Measurements from ENCODE around the gene NUS1.
A peak's percentile ranks its signal among the peaks of the same experiment; 100 is the strongest.
"Not testable (repeated sequence)": the region's sequence is repeated elsewhere in the genome, so short reads cannot be mapped to it uniquely, and the experiment has no call there.

The NUS1 gene

DNA sequence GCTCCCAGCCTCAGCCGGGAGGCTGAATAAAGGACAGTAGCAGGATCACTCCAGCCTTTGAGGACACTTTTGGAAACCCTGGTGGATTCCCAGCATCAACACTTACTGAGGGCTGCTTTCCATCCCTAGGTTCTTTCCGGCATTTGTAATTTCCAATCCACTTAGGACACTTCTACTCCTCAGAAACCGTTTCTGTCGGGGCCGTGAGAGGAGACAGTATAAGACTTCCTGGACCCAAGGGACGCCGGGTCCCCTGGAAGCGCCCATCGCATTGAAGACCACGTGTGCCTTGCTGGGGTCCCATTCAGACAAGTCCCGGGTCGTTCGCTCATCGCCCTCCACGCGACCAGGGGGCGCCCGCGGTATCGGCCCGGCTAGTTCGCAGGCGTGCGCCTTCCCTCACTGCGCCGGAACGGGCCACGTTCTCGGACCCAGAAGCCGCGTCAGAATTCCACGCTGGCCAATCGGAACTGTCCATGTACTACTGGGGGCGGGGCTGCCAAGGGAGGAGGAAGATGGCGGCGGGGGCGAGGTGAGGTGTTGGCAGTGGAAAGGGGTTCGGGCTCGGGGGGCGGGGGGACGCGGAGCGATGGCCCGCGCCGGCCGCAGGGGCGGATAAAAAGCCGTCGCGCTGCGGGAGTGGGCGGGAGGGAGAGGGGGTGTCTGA is at the start of gene NUS1:
Gene NUS1 (plus strand): TSS at position 479 of the 667 bp plus-strand sequence. CDS start 202 bp downstream, outside the sequence.
- peak within 1 kb of the TSS; percentile 85 for H2AFZ ChIP-seq (ENCODE audit: low read depth, low read length)
- peaks cover 12% of the 10 kb centered on the region for H3K4me1 ChIP-seq (ENCODE audit: insufficient read depth, low read length)
- H3K27me3 ChIP-seq (ENCODE audit: insufficient read depth, low read length), result no peaks in the 10 kb centered on the region
- peaks cover 3% of the 10 kb centered on the region for H3K9me3 ChIP-seq (ENCODE audit: low read length)
- peak within 1 kb of the TSS; percentile 57 for H3K4me3 ChIP-seq (ENCODE audit: low read length)
- H3K36me3 ChIP-seq (ENCODE audit: insufficient read depth, low read length), result peaks cover 6% of the 10 kb centered on the region

DNA sequence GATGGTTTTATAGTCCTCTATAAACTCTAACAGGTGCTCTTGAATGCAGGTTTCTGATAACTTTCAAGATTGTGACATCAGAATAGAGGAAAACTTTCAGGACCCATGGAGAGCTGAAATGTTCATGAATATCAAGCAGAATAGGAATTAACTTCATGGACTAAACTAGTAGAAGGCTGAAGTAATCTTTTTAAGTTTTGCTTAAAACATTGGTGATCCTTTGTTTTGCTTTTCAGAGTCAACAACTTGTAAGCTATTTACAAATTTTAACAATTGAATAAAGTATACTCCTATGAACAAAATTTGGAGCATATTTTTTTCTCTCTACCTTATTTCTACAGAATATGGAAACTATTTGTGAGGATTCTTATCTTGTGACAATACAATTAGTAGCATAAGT is 47.7 kb upstream of the NUS1 start:
- H3K4me1 ChIP-seq (ENCODE audit: insufficient read depth, low read length), result no peaks in the 10 kb centered on the region
- no peaks in the 10 kb centered on the region for H3K27me3 ChIP-seq (ENCODE audit: insufficient read depth, low read length)
- peaks cover 2% of the 10 kb centered on the region for H3K9me3 ChIP-seq (ENCODE audit: low read length)
- no peak overlapping the region for H3K4me3 ChIP-seq (ENCODE audit: low read length)
- no peak overlapping the region for H2AFZ ChIP-seq (ENCODE audit: low read depth, low read length)
- H3K36me3 ChIP-seq (ENCODE audit: insufficient read depth, low read length), result no peaks in the 10 kb centered on the region

DNA sequence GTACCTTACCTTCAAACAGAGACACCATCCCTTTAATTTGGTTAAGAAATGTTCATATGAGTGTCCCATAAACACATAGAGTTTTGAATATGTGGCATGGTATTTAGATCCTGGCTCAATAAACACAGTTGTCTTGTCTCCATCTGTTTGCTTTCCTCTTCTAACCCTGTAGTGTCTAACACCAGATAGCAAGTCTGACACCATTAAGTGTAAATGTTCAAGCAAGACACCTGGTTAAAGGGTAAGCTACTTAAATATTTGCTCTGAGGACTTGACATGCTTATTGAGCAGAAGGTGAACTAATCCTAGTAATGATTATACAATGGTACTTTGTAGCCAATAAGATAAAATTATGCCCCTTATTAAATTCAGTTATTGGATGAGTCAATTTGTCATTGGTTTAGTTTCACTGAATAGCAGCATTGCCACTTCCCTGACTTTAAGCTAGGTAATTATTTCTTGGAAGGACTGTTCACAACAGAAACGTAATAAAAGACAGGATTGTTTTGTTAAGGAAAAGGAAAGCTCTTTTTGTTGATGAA is 46.1 kb upstream of the NUS1 start:
- Histone ChIP-seq H3K9me3 (ENCODE audit: low read length) (no peaks in the 10 kb centered on the region), H3K27me3 (ENCODE audit: insufficient read depth, low read length) (no peaks in the 10 kb centered on the region)

DNA sequence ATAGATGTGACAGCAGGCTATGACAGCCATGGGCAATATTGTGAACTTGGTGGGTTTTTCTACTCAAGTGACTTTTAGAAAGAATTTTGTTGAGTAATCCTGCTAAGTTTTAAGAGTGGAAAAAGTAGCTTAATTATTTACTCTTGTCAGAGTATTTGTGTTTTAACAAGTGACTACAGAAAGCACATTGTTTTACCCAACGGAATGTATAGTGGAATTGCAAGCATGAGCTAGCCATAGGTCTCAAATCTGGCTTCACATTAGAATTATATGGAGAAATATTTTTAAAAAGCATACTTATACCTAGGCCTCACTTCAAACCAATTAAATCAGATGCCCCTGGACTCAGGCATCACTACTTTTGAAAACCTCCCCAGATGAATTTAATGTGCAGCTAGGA is 37.5 kb upstream of the NUS1 start:
- H3K27me3 ChIP-seq (ENCODE audit: insufficient read depth, low read length), result no peaks in the 10 kb centered on the region
- H3K36me3 ChIP-seq (ENCODE audit: insufficient read depth, low read length), result no peaks in the 10 kb centered on the region
- H3K4me3 ChIP-seq (ENCODE audit: low read length), result no peak overlapping the region
- no peak overlapping the region for H2AFZ ChIP-seq (ENCODE audit: low read depth, low read length)
- no peaks in the 10 kb centered on the region for H3K4me1 ChIP-seq (ENCODE audit: insufficient read depth, low read length)
- H3K9me3 ChIP-seq (ENCODE audit: low read length), result no peaks in the 10 kb centered on the region

More for the DNA sequence above, 46.1 kb upstream of the NUS1 start:
- Histone ChIP-seq H3K4me1 (ENCODE audit: insufficient read depth, low read length) (no peaks in the 10 kb centered on the region), H3K4me3 (ENCODE audit: low read length) (no peak overlapping the region), H2AFZ (ENCODE audit: low read depth, low read length) (no peak overlapping the region), H3K36me3 (ENCODE audit: insufficient read depth, low read length) (no peaks in the 10 kb centered on the region)

DNA sequence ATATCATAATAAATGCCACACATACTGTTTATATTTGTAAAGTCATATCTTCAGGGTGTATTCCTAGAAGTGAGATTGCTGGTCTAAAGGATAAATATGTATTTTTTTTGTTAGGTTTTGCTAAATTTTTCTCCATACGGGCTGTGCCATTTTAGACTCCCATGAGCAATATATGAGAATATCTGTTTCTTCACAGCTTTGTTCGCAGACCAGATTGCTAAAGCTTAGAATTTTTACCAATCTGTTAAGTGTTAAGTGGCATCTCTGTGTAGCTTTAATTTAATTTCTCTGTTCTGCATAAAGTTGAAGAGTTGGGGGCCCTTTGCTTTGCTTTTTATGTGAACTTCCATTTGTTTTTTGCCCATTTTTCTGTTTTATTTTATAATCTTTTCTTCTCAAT is 32.3 kb upstream of the NUS1 start:
- Histone ChIP-seq H3K4me1 (ENCODE audit: insufficient read depth, low read length) (no peaks in the 10 kb centered on the region), H3K27me3 (ENCODE audit: insufficient read depth, low read length) (no peaks in the 10 kb centered on the region), H3K9me3 (ENCODE audit: low read length) (no peaks in the 10 kb centered on the region), H3K4me3 (ENCODE audit: low read length) (no peak overlapping the region), H2AFZ (ENCODE audit: low read depth, low read length) (no peak overlapping the region), H3K36me3 (ENCODE audit: insufficient read depth, low read length) (no peaks in the 10 kb centered on the region)

DNA sequence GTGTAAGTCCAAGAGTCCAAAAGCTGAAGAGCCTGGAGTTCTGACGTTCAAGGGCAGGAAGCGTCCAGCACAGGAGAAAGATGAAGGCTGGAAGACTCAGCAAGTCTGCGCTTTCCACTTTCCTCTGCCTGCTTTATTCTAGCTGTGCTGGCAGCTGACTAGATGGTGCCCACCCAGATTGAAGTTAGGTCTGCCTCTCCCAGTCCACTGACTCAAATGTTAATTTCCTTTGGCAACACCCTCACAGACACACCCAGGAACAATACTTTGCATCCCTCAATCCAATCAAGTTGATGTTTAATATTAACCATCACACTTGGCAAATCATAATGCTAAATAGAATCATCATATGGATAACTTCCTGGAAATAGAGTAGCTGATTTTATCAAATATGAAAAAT is 23.3 kb upstream of the NUS1 start:
- H3K27me3 ChIP-seq (ENCODE audit: insufficient read depth, low read length); H3K36me3 ChIP-seq (ENCODE audit: insufficient read depth, low read length); H3K4me3 ChIP-seq (ENCODE audit: low read length); H2AFZ ChIP-seq (ENCODE audit: low read depth, low read length); H3K9me3 ChIP-seq (ENCODE audit: low read length); H3K4me1 ChIP-seq (ENCODE audit: insufficient read depth, low read length): not testable (repeated sequence)

DNA sequence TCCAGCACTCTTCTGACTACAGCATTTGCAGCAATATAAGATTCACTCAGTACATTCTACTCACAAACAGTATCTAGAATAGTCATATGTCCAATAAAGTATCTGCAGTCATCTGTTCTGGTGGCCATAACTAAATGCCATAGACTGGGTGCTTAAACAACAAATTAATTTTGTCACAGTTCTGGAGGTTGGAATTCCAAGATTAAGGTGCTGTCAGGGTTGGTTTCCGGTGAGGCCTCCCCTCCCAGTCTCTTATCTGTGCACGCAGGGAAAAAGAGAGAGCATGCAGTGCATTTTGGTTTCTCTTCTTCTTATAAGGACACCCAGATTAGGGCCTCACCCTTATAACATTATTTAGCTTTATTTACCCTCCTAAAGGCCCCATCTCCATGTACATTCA is 21.3 kb upstream of the NUS1 start:
- H3K36me3 ChIP-seq (ENCODE audit: insufficient read depth, low read length), result no peaks in the 10 kb centered on the region
- no peaks in the 10 kb centered on the region for H3K4me1 ChIP-seq (ENCODE audit: insufficient read depth, low read length)
- H3K4me3 ChIP-seq (ENCODE audit: low read length), result no peak overlapping the region
- no peaks in the 10 kb centered on the region for H3K27me3 ChIP-seq (ENCODE audit: insufficient read depth, low read length)
- no peaks in the 10 kb centered on the region for H3K9me3 ChIP-seq (ENCODE audit: low read length)
- H2AFZ ChIP-seq (ENCODE audit: low read depth, low read length), result no peak overlapping the region

DNA sequence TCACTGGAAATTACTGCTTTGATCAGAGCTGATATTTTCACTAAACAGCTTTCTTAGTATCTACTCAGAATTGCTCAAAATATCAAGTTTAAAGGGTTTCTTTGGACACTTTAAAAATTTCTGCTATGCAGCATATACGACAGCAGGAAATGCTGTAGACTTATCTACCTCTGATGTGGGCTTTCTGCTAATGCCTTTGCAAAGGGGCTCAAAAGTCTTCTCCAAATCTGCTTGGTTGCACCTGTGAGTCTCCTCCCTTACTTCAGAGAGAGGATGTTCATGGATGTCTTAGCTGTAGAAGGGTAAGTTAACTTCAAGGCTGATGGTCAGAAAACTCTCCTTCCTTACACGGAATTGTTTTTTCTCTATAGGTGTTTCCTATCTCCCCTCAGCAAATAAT is 19.9 kb upstream of the NUS1 start:
- Histone ChIP-seq H3K27me3 (ENCODE audit: insufficient read depth, low read length) (no peaks in the 10 kb centered on the region), H3K4me1 (ENCODE audit: insufficient read depth, low read length) (no peaks in the 10 kb centered on the region), H2AFZ (ENCODE audit: low read depth, low read length) (no peak overlapping the region), H3K4me3 (ENCODE audit: low read length) (no peak overlapping the region), H3K36me3 (ENCODE audit: insufficient read depth, low read length) (no peaks in the 10 kb centered on the region), H3K9me3 (ENCODE audit: low read length) (no peaks in the 10 kb centered on the region)

DNA sequence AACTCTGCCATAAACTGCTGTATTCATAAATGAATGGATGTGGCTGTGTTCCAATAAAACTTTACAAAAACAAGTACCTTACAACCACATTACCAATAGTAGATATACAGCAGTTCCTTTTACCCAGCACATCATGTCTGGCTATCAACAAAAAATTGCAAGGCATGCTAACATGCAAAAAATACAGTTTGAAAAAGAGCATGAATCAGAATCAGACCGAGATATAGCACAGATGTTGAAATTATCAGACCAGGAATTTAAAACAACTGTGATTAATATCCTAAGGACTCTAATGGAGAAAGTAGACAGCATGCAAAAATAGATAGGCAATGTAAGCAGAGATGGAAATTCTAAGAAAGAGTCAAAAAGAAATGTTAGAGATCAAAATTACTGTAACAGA is 8.4 kb upstream of the NUS1 start:
- Histone ChIP-seq H3K27me3 (ENCODE audit: insufficient read depth, low read length) (no peaks in the 10 kb centered on the region), H3K9me3 (ENCODE audit: low read length) (no peaks in the 10 kb centered on the region), H3K4me1 (ENCODE audit: insufficient read depth, low read length) (no peaks in the 10 kb centered on the region), H3K4me3 (ENCODE audit: low read length) (no peak overlapping the region), H2AFZ (ENCODE audit: low read depth, low read length) (no peak overlapping the region), H3K36me3 (ENCODE audit: insufficient read depth, low read length) (no peaks in the 10 kb centered on the region)

DNA sequence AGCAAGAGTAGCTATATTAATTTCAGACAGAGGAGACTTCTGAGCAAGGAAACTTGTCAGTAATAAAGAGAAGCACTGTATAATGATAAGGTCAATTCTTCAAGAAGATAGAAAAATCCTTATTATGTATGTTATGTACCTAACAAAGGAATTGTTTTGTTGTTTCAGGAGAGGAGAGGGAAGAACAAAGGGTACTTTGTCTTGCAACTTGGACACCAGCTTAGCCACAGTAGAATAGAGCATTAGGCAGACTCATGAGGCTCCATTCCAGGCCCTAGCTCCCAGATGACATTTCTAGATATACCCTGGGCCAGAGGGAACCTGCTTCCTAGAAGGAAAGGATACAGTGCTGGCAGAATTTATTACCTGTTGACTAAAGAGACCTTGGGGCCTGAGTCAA is 6.5 kb upstream of the NUS1 start:
- no peaks in the 10 kb centered on the region for H3K4me1 ChIP-seq (ENCODE audit: insufficient read depth, low read length)
- no peak overlapping the region for H2AFZ ChIP-seq (ENCODE audit: low read depth, low read length)
- H3K4me3 ChIP-seq (ENCODE audit: low read length), result no peak overlapping the region
- no peaks in the 10 kb centered on the region for H3K9me3 ChIP-seq (ENCODE audit: low read length)
- no peaks in the 10 kb centered on the region for H3K27me3 ChIP-seq (ENCODE audit: insufficient read depth, low read length)
- no peaks in the 10 kb centered on the region for H3K36me3 ChIP-seq (ENCODE audit: insufficient read depth, low read length)

DNA sequence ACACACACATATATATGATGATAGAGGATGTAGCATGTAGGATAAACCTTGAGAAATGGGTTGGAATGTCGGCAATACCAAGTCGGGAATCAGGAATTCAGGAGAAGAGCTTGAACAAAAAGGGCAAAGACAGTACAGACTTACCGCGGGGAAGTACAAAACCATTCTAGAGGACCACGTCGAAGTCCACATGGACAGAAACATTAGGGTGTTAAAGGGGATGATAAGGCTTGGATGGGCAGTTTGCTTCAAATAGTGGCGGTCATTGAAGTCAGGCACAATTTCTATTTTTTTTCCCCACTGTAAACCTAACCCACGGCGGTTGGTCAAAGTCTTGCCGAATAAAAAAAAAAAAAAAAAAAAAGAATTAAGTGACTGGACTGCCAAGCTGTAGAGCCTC is 766 bp upstream of the NUS1 start:
- Histone ChIP-seq H3K27me3 (ENCODE audit: insufficient read depth, low read length) (no peaks in the 10 kb centered on the region), H3K4me3 (ENCODE audit: low read length) (peak overlapping the region; percentile 57), H2AFZ (ENCODE audit: low read depth, low read length) (peak overlapping the region; percentile 85), H3K36me3 (ENCODE audit: insufficient read depth, low read length) (peaks cover 1% of the 10 kb centered on the region), H3K4me1 (ENCODE audit: insufficient read depth, low read length) (peaks cover 12% of the 10 kb centered on the region), H3K9me3 (ENCODE audit: low read length) (peaks cover 3% of the 10 kb centered on the region)

DNA sequence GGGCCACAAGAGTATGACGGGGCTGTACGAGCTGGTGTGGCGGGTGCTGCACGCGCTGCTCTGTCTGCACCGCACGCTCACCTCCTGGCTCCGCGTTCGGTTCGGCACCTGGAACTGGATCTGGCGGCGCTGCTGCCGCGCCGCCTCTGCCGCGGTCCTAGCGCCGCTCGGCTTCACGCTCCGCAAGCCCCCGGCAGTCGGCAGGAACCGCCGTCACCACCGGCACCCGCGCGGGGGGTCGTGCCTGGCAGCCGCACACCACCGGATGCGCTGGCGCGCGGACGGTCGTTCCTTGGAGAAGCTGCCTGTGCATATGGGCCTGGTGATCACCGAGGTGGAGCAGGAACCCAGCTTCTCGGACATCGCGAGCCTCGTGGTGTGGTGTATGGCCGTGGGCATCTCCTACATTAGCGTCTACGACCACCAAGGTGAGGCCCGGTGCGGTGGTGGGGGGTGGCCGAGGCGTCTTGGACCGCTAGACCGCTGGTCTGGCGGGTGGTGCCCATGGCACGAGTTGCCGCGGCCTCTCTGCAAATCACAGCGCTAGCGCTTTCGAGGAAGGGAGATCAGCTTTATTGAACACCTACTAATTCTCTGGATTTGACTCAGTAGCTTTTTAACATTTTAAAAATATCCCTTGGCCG is 511 bp downstream of the NUS1 start:
- H3K4me1 ChIP-seq (ENCODE audit: insufficient read depth, low read length), result peaks cover 12% of the 10 kb centered on the region
- H3K9me3 ChIP-seq (ENCODE audit: low read length); H3K27me3 ChIP-seq (ENCODE audit: insufficient read depth, low read length); H2AFZ ChIP-seq (ENCODE audit: low read depth, low read length); H3K36me3 ChIP-seq (ENCODE audit: insufficient read depth, low read length): not testable (repeated sequence)
- H3K4me3 ChIP-seq (ENCODE audit: low read length), result peak overlapping the region; percentile 57

DNA sequence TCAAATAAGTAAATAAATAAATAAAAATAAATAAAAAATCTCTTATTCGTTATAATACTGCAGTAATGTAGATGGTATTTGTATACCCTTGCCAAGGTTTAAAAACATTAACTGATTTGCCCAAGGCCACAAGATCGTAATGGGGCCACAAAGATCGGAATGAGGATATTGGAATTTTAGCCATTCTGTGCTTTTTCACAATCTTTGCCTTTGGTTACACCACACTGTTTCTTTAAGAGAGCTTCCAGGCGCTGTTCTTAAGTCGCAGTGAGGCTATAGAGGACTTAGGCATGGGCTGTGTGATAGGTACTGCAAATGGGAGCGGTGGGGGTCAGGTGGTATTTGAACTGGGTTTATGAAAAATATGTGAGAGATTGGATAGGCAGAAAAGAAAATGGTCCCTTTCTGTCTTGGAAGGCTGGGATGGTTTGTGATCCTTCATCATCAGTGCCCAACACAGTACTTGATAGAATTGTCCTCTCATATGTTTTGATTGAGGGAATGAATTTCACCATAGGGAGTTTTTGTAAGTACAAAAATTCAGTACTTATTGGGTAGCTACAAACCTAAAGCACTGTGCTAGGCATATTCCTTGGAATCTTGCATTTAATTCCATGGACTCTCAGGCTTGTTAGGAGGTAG is 1.4 kb downstream of the NUS1 start:
- Histone ChIP-seq H3K4me1 (ENCODE audit: insufficient read depth, low read length) (peaks cover 17% of the 10 kb centered on the region), H3K27me3 (ENCODE audit: insufficient read depth, low read length) (no peaks in the 10 kb centered on the region), H3K9me3 (ENCODE audit: low read length) (peaks cover 3% of the 10 kb centered on the region), H2AFZ (ENCODE audit: low read depth, low read length) (no peak overlapping the region), H3K4me3 (ENCODE audit: low read length) (peak overlapping the region; percentile 57), H3K36me3 (ENCODE audit: insufficient read depth, low read length) (peaks cover 6% of the 10 kb centered on the region)
